ENCODE measurements around the gene LRRC28. TPM values are rescaled to one million over a fixed set of nuclear protein-coding genes. Genes with fewer than 3 reads are reported as not detected.

Gene LRRC28
- polyA plus RNA-seq, 1 donor from 2014 or later: 20.4 TPM

GRCh38 chr15:99265541-99266070, 14.3 kb downstream of the LRRC28 start:
- Histone ChIP-seq H4K20me1 (ENCODE audit: insufficient read depth) (no peaks in the 10 kb centered on the region), H3K27ac (ENCODE audit: low read length) (no peak overlapping the region), H3K36me3 (ENCODE audit: insufficient read depth, low read length) (no peaks in the 10 kb centered on the region), H3K9me2 (ENCODE audit: insufficient read depth, low read length) (no peaks in the 10 kb centered on the region), H3K27me3 (ENCODE audit: insufficient read depth, low read depth, low read length) (no peaks in the 10 kb centered on the region), H3K4me2 (ENCODE audit: low read length) (no peak overlapping the region), H3K9me3 (ENCODE audit: low read length) (no peaks in the 10 kb centered on the region), H3K9ac (ENCODE audit: low read length) (no peak overlapping the region), H3K4me3 (ENCODE audit: low read length) (no peak overlapping the region), H3K79me2 (replicated peaks; ENCODE audit: insufficient read depth, low read length) (no peaks in the 10 kb centered on the region), H3F3A (ENCODE audit: insufficient read depth, low read length, poor library complexity, severe bottlenecking) (no peaks in the 10 kb centered on the region), H2AFZ (ENCODE audit: low read depth, low read length) (no peak overlapping the region)
- TF ChIP-seq POLR2AphosphoS5 (IDR thresholded peaks at IDR 0.05) (no peak), EZH2 (IDR thresholded peaks at IDR 0.05; ENCODE audit: borderline replicate concordance, insufficient read depth, low read length, poor library complexity, severe bottlenecking) (no peak), TAF1 (IDR thresholded peaks at IDR 0.05; ENCODE audit: low read depth) (no peak)

- Histone ChIP-seq H3K79me2 (replicated peaks; ENCODE audit: insufficient read depth, low read length) (no peaks in the 10 kb centered on the region), H3K9me2 (ENCODE audit: insufficient read depth, low read length) (no peaks in the 10 kb centered on the region), H3K9me3 (ENCODE audit: low read length) (no peaks in the 10 kb centered on the region), H3K4me3 (ENCODE audit: low read length) (no peak overlapping the region), H3K27ac (ENCODE audit: low read length) (no peak overlapping the region), H4K20me1 (ENCODE audit: insufficient read depth) (no peaks in the 10 kb centered on the region), H3F3A (ENCODE audit: insufficient read depth, low read length, poor library complexity, severe bottlenecking) (no peaks in the 10 kb centered on the region), H3K36me3 (ENCODE audit: insufficient read depth, low read length) (no peaks in the 10 kb centered on the region), H3K9ac (ENCODE audit: low read length) (no peak overlapping the region), H3K27me3 (ENCODE audit: insufficient read depth, low read depth, low read length) (no peaks in the 10 kb centered on the region), H2AFZ (ENCODE audit: low read depth, low read length) (no peak overlapping the region), H3K4me2 (ENCODE audit: low read length) (no peak overlapping the region)
- no peak for TF ChIP-seq CTCF (IDR thresholded peaks at IDR 0.05; ENCODE audit: poor library complexity, severe bottlenecking)
- no peak for TF ChIP-seq REST (IDR thresholded peaks at IDR 0.05; ENCODE audit: borderline replicate concordance)
- TF ChIP-seq POLR2AphosphoS5 (IDR thresholded peaks at IDR 0.05): no peak
- TF ChIP-seq MXI1 (conservative IDR thresholded peaks at IDR 0.05; ENCODE audit: poor library complexity, severe bottlenecking): no peak
- no peak for TF ChIP-seq EZH2 (IDR thresholded peaks at IDR 0.05; ENCODE audit: borderline replicate concordance, insufficient read depth, low read length, poor library complexity, severe bottlenecking)
- no peak for TF ChIP-seq TAF1 (IDR thresholded peaks at IDR 0.05; ENCODE audit: low read depth)
Observed at GRCh38 chr15:99267957-99268356, 16.7 kb downstream of the LRRC28 start.

- TF ChIP-seq MXI1 (conservative IDR thresholded peaks at IDR 0.05; ENCODE audit: poor library complexity, severe bottlenecking): no peak
- TF ChIP-seq EP300 (conservative IDR thresholded peaks at IDR 0.05; ENCODE audit: poor library complexity, severe bottlenecking): no peak
- no peak for TF ChIP-seq EZH2 (IDR thresholded peaks at IDR 0.05; ENCODE audit: borderline replicate concordance, insufficient read depth, low read length, poor library complexity, severe bottlenecking)
- TF ChIP-seq SMC3 (conservative IDR thresholded peaks at IDR 0.05; ENCODE audit: poor library complexity): no peak
- TF ChIP-seq REST (IDR thresholded peaks at IDR 0.05; ENCODE audit: borderline replicate concordance): no peak
- TF ChIP-seq CTCF (IDR thresholded peaks at IDR 0.05; ENCODE audit: poor library complexity, severe bottlenecking): no peak
- TF ChIP-seq TAF1 (IDR thresholded peaks at IDR 0.05; ENCODE audit: low read depth): no peak
- TF ChIP-seq RAD21 (conservative IDR thresholded peaks at IDR 0.05): no peak
- no peak for TF ChIP-seq POLR2AphosphoS5 (IDR thresholded peaks at IDR 0.05)
- no peak overlapping the region for H3K9ac ChIP-seq (ENCODE audit: low read length)
- H3K36me3 ChIP-seq (ENCODE audit: insufficient read depth, low read length): no peaks in the 10 kb centered on the region
- H3K27me3 ChIP-seq (ENCODE audit: insufficient read depth, low read depth, low read length): no peaks in the 10 kb centered on the region
- H3K4me2 ChIP-seq (ENCODE audit: low read length): no peak overlapping the region
- H3K9me3 ChIP-seq (ENCODE audit: low read length): no peaks in the 10 kb centered on the region
- H2AFZ ChIP-seq (ENCODE audit: low read depth, low read length): no peak overlapping the region
- H4K20me1 ChIP-seq (ENCODE audit: insufficient read depth): no peaks in the 10 kb centered on the region
- H3K4me3 ChIP-seq (ENCODE audit: low read length): no peak overlapping the region
- no peaks in the 10 kb centered on the region for H3K79me2 ChIP-seq (replicated peaks; ENCODE audit: insufficient read depth, low read length)
- H3F3A ChIP-seq (ENCODE audit: insufficient read depth, low read length, poor library complexity, severe bottlenecking): no peaks in the 10 kb centered on the region
- H3K27ac ChIP-seq (ENCODE audit: low read length): no peak overlapping the region
- H3K9me2 ChIP-seq (ENCODE audit: insufficient read depth, low read length): no peaks in the 10 kb centered on the region
Observed at GRCh38 chr15:99268431-99268830, 17.1 kb downstream of the LRRC28 start.

All from neural cell (in vitro differentiated cells).